AG10803 (cell line): ENCODE results near the gene SC5D.

Source experiments
- DNase-seq: peaks from one replicate; pipeline ENCODE4 v3.0.0; 2010; ENCODE audit warnings: low read depth
- H3K4me3 ChIP-seq: 2 replicates; pipeline ENCODE4 v1.5.1; 2011; ENCODE audit warnings: mild to moderate bottlenecking, low read length, control low read depth
- CTCF ChIP-seq: conservative IDR thresholded peaks from 2 replicates; pipeline ENCODE4 v1.5.1; 2011; ENCODE audit warnings: mild to moderate bottlenecking, low read length, control low read depth, inconsistent platforms

Gene SC5D

GRCh38 chr11:121253951-121254350 is 38.6 kb upstream of the SC5D start:
- no peak overlapping the region for H3K4me3 ChIP-seq
- TF ChIP-seq CTCF = no peak
- DNase-seq = no peak

GRCh38 chr11:121254756-121255155 is 37.8 kb upstream of the SC5D start:
- no peak for DNase-seq
- no peak overlapping the region for H3K4me3 ChIP-seq
- no peak for TF ChIP-seq CTCF

GRCh38 chr11:121255473-121256125 is 37.0 kb upstream of the SC5D start:
- TF ChIP-seq CTCF = no peak
- no peak overlapping the region for H3K4me3 ChIP-seq
- DNase-seq = no peak

- TF ChIP-seq CTCF = no peak
- no peak for DNase-seq
- H3K4me3 ChIP-seq = no peak overlapping the region
These were observed 35.3 kb upstream of the SC5D start for GRCh38 chr11:121257289-121257688.

GRCh38 chr11:121257976-121258375 is 34.6 kb upstream of the SC5D start:
- no peak for TF ChIP-seq CTCF
- no peak overlapping the region for H3K4me3 ChIP-seq
- DNase-seq = no peak

- H3K4me3 ChIP-seq = no peak overlapping the region
- no peak for TF ChIP-seq CTCF
- no peak for DNase-seq
These were observed 27.0 kb upstream of the SC5D start for GRCh38 chr11:121265586-121265985.

GRCh38 chr11:121268581-121268980 is 24.0 kb upstream of the SC5D start:
- no peak for DNase-seq
- H3K4me3 ChIP-seq = no peak overlapping the region
- TF ChIP-seq CTCF = no peak
